ENCODE data around the gene CORO6.

Gene CORO6

GRCh38 chr17:29588562-29589411 is 33.9 kb downstream of the CORO6 start:
- peak; percentile 55 for FAIRE-seq
- TF ChIP-seq TAF1 (IDR thresholded peaks at IDR 0.05; ENCODE audit: low read depth, low read length) (no peak), POU2F2 (IDR thresholded peaks at IDR 0.05; ENCODE audit: low read depth, low read length) (no peak), SPI1 (IDR thresholded peaks at IDR 0.05; ENCODE audit: low read depth, low read length) (no peak), POLR2A (IDR thresholded peaks at IDR 0.05; ENCODE audit: low read depth, low read length) (no peak)
- DNase-seq (ENCODE audit: insufficient read length, low spot score): no peak

GRCh38 chr17:29588017-29588561 is 34.6 kb downstream of the CORO6 start:
- FAIRE-seq (no peak), DNase-seq (ENCODE audit: insufficient read length, low spot score) (no peak)
- TF ChIP-seq POLR2A (IDR thresholded peaks at IDR 0.05; ENCODE audit: low read depth, low read length) (no peak), POLR2AphosphoS5 (IDR thresholded peaks at IDR 0.05; ENCODE audit: low read depth, low read length) (no peak)

GRCh38 chr17:29587591-29587990 is 35.1 kb downstream of the CORO6 start:
- TF ChIP-seq TAF1 (IDR thresholded peaks at IDR 0.05; ENCODE audit: low read depth, low read length): no peak
- no peak for TF ChIP-seq SPI1 (IDR thresholded peaks at IDR 0.05; ENCODE audit: low read depth, low read length)
- no peak for TF ChIP-seq POLR2A (IDR thresholded peaks at IDR 0.05; ENCODE audit: low read depth, low read length)
- TF ChIP-seq POU2F2 (IDR thresholded peaks at IDR 0.05; ENCODE audit: low read depth, low read length): no peak
- TF ChIP-seq POLR2AphosphoS5 (IDR thresholded peaks at IDR 0.05; ENCODE audit: low read depth, low read length): no peak
- no peak for TF ChIP-seq PAX5 (IDR thresholded peaks at IDR 0.05; ENCODE audit: insufficient read depth, low read length, severe bottlenecking)
- DNase-seq (ENCODE audit: insufficient read length, low spot score) (no peak), FAIRE-seq (no peak)

- TF ChIP-seq POLR2A (IDR thresholded peaks at IDR 0.05; ENCODE audit: low read depth, low read length) (no peak), SPI1 (IDR thresholded peaks at IDR 0.05; ENCODE audit: low read depth, low read length) (no peak), POU2F2 (IDR thresholded peaks at IDR 0.05; ENCODE audit: low read depth, low read length) (no peak), PAX5 (IDR thresholded peaks at IDR 0.05; ENCODE audit: insufficient read depth, low read length, severe bottlenecking) (no peak), POLR2AphosphoS5 (IDR thresholded peaks at IDR 0.05; ENCODE audit: low read depth, low read length) (no peak), TAF1 (IDR thresholded peaks at IDR 0.05; ENCODE audit: low read depth, low read length) (no peak)
- DNase-seq (ENCODE audit: insufficient read length, low spot score) (no peak), FAIRE-seq (no peak)
Observed at GRCh38 chr17:29586676-29587469, 35.8 kb downstream of the CORO6 start.

DNA sequence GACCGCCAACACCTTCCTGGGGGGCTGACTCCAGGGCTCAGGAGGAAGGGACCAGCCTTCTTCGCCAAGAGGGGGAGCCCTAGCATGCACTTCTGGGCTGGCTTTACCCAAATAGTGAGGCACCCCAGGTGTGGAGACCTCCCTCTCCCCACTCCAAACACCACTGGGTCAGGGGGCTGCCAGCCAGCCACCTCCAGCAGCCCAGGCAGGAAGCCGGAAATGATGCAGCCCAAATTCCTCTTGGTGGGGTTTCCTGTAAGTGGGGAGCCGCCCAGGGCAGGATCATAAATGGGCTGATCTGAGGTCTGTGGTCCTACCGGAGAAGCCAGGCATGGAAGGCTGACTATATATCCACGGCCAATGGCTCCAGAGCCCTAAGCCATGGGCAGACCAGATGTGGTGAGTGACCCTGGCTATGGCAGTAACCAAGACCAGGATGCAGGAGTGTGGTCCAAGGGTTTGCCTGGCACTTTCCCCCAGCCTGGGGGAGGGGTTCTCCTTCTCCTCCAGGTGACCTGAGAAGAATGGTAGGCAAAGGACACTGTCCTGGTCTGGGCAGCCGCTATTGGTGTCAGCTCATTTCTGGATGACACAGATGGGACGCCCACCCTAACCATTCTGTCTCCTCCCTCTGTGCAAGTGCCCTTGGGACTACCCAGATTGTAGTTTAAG is 37.5 kb downstream of the CORO6 start:
- TF ChIP-seq POU2F2 (IDR thresholded peaks at IDR 0.05; ENCODE audit: low read depth, low read length) (no peak), POLR2A (IDR thresholded peaks at IDR 0.05; ENCODE audit: low read depth, low read length) (no peak), TAF1 (IDR thresholded peaks at IDR 0.05; ENCODE audit: low read depth, low read length) (no peak), PAX5 (IDR thresholded peaks at IDR 0.05; ENCODE audit: insufficient read depth, low read length, severe bottlenecking) (no peak), SPI1 (IDR thresholded peaks at IDR 0.05; ENCODE audit: low read depth, low read length) (no peak), POLR2AphosphoS5 (IDR thresholded peaks at IDR 0.05; ENCODE audit: low read depth, low read length) (no peak)
- DNase-seq (ENCODE audit: insufficient read length, low spot score) (no peak), FAIRE-seq (peak; percentile 52)

GRCh38 chr17:29584452-29585079 is 38.1 kb downstream of the CORO6 start:
- DNase-seq (ENCODE audit: insufficient read length, low spot score): no peak
- TF ChIP-seq POU2F2 (IDR thresholded peaks at IDR 0.05; ENCODE audit: low read depth, low read length): no peak
- TF ChIP-seq POLR2AphosphoS5 (IDR thresholded peaks at IDR 0.05; ENCODE audit: low read depth, low read length): no peak
- TF ChIP-seq PAX5 (IDR thresholded peaks at IDR 0.05; ENCODE audit: insufficient read depth, low read length, severe bottlenecking): no peak
- no peak for TF ChIP-seq SPI1 (IDR thresholded peaks at IDR 0.05; ENCODE audit: low read depth, low read length)
- TF ChIP-seq POLR2A (IDR thresholded peaks at IDR 0.05; ENCODE audit: low read depth, low read length): no peak
- no peak for TF ChIP-seq TAF1 (IDR thresholded peaks at IDR 0.05; ENCODE audit: low read depth, low read length)

DNA sequence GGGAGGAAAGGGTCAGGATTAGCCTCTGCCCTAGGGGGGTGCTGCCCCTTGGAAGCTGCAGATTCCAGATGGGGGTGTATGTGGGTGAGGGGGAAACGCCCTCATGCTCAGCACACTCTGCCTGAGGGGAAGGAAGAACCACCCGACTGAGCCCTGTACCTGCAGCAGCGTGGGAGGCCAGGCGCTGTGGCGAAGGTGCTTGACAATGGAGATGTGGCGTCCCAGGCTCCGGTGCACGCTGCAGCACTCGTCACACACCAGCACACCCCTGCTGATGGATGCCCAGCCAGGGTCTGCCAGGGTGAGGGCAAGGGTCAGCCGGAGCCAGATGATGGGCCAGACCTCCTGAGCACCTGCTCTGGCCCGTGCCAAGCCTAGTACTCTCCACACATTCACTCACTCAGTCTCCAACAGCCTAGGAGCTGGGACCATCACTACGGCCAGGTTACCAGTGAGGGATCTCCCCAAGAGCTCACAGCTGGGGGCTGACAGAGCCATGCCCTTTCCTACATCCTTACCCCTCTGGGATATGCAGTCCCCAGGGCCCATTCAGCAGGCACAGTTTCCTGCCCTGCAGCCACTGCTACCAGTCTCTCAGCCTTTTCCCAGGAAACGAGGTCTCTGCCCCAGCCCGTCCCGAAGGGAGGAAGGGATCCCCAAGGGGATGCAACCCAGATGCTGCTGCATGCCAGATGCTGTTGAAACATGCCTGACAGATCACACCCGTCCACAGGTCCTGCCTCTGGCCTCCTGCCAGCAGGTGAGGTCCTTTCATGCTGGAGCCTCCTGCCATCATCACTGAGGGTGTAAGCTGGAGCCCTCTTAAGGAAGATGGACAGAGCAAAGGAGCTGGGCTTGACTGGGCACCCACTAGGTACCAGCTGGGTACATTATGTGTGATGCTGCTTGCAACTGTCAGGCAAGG is 39.1 kb downstream of the CORO6 start:
- DNase-seq (ENCODE audit: insufficient read length, low spot score) (no peak), FAIRE-seq (peak; percentile 85)
- no peak for TF ChIP-seq TAF1 (IDR thresholded peaks at IDR 0.05; ENCODE audit: low read depth, low read length)
- TF ChIP-seq POLR2A (IDR thresholded peaks at IDR 0.05; ENCODE audit: low read depth, low read length): no peak
- TF ChIP-seq SPI1 (IDR thresholded peaks at IDR 0.05; ENCODE audit: low read depth, low read length): no peak
- no peak for TF ChIP-seq POU2F2 (IDR thresholded peaks at IDR 0.05; ENCODE audit: low read depth, low read length)
- no peak for TF ChIP-seq POLR2AphosphoS5 (IDR thresholded peaks at IDR 0.05; ENCODE audit: low read depth, low read length)
- TF ChIP-seq PAX5 (IDR thresholded peaks at IDR 0.05; ENCODE audit: insufficient read depth, low read length, severe bottlenecking): no peak

More at GRCh38 chr17:29584452-29585079, 38.1 kb downstream of the CORO6 start:
- FAIRE-seq: no peak

DNA sequence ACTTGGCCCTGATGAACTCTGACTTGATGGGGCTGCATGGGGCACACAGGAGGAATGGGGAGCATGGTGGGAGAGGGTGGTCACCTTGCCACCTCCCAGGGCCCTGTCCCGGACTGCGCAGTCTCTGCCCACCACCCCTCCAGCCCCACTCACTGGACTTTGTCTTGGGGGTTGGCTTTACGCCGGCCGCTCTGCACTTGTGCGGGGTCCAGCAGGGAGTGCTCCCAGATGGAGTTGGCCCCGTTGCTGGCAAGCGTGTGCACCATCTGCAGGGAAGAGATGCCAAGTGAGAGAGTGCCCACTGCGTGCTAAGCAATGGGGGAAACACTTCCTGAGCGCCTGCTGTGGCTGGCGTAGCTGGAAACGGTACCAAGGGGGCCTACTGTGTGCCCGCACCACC is 39.9 kb downstream of the CORO6 start:
- DNase-seq (ENCODE audit: insufficient read length, low spot score) (no peak), FAIRE-seq (no peak)
- no peak for TF ChIP-seq POU2F2 (IDR thresholded peaks at IDR 0.05; ENCODE audit: low read depth, low read length)
- TF ChIP-seq TAF1 (IDR thresholded peaks at IDR 0.05; ENCODE audit: low read depth, low read length): no peak
- no peak for TF ChIP-seq POLR2A (IDR thresholded peaks at IDR 0.05; ENCODE audit: low read depth, low read length)
- no peak for TF ChIP-seq PAX5 (IDR thresholded peaks at IDR 0.05; ENCODE audit: insufficient read depth, low read length, severe bottlenecking)
- no peak for TF ChIP-seq SPI1 (IDR thresholded peaks at IDR 0.05; ENCODE audit: low read depth, low read length)
- no peak for TF ChIP-seq POLR2AphosphoS5 (IDR thresholded peaks at IDR 0.05; ENCODE audit: low read depth, low read length)
